Kasumi-1 (cell line): ENCODE measurements around the gene PSPC1.
"Not testable (repeated sequence)": the region's sequence is repeated elsewhere in the genome, so short reads cannot be mapped to it uniquely, and the experiment has no call there.

Experiments
- DNase-seq, 2 experiments: peaks; one replicate each; lab custom pipeline; 2025; lab: John Stamatoyannopoulos, UW

PSPC1 gene

DNA sequence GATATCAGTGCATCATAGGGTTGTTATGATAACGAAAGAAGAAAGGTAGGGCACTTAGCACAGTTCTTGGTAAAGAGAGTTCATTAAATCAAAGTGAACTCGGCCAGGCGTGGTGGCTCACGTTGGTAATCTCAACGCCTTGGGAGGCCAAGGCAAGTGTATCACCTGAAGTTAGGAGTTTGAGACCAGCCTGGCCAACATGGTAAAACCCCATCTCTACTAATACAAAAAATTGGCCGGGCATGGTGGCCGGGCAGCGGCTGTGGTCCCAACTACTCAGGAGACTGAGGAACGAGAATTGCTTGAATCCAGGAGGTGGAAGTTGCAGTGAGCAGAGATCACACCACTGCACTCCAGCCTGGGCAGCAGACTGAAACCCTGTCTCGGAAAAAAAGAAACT, 19.1 kb downstream of the PSPC1 start:
- no peak for DNase-seq

DNA sequence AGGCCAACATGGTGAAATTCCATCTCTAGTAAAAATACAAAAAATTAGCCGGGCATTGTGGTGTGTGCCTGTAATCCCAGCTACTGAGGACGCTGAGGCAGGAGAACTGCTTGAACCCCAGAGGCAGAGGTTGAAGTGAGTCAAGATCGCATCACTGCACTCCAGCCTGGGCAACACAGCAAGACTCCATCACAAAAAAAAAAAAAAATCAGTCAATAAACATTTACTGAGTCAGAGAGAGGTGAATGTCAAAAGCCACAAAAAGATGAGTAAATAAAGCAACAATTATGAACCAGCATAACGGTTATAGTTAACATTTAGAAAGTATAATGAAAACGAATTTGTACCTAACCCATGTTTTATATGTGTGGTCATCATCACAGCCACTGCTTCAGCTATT, 23.1 kb downstream of the PSPC1 start:
- DNase-seq = no peak

DNA sequence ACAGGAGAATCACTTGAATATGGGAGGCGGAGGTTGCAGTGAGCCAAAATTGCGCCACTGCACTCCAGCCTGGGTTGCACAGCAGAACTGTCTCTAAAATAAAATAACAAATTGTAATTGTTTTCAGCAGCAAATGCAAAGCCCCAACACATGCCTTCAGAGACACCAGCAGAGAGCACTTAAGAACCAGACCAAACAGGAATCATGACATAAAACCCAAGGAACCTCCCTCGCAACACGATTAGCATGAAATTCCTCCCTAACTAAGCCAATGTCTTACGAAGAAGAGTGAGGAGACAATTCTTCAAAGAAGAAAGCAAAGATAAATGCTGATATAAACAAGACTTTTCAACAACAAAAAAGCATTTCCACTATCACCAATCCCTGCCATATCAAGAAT, 40.1 kb downstream of the PSPC1 start:
- DNase-seq = no peak

DNA sequence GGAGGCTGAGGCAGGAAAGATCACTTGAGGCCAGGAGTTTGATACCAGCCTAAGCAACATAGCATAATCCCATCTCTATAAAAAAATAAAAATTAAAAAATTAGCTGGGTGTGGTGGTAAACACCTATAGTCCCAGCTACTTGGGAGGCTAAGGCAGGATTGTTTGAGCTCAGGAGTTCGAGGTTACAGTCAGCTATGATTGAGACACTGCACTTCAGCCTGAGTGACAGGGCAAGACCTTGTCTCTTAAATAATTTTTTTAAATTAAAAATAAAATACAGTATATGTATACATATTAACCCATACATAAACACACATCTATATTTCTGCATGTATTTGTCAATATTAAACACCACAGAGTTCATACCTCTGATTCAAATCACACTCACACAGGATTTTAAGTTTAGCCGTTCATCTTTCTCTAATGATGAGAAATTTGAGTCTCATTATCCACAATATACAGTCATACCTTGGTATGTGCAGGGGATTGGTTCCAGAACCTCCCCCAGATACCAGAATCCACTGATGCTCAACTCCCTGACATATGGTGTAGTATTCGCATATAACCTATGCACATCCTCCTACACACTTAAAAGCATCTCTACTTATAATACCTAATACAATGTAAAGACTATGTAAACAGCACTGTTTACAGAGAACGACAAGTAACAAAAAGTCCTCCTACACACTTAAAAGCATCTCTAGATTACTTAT, 44.7 kb downstream of the PSPC1 start:
- no peak for DNase-seq

DNA sequence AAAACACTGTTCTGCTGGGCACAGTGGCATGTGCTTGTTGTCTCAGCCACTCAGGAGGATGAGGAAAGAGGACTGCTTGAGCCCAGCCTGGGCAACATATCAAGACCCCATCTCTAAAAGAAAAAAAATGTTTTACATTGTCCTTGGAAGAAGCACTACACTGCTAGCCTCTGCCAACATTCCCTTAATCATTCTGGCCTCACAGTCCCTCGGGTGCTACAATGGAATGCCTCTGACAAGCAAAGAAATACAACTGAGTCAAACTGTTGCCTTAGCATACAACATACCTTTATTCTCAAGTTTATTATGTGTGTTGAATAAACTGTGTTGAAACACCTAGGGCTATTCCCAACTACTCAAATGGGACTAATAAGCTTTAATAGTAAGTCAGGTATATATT, 56.1 kb downstream of the PSPC1 start:
- no peak for DNase-seq

DNA sequence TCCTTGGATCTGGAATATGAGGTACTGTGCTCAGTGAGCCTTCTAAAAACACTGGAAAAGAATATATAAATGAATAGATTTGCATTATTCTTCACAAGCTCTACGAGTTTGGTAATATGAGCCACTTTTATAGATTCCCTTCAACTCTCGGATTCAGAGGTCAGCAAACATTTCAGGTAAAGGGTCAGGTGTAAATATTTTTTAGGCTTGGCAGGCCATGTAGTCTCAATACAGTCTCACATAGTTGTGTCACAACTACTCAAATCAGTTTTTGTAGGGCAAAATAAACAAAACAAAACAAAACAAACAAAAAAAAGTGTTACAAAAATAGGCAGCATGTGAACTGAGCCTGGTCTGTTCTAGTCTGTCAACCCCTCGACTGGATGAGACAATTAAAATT, 57.4 kb downstream of the PSPC1 start:
- DNase-seq = no peak

DNA sequence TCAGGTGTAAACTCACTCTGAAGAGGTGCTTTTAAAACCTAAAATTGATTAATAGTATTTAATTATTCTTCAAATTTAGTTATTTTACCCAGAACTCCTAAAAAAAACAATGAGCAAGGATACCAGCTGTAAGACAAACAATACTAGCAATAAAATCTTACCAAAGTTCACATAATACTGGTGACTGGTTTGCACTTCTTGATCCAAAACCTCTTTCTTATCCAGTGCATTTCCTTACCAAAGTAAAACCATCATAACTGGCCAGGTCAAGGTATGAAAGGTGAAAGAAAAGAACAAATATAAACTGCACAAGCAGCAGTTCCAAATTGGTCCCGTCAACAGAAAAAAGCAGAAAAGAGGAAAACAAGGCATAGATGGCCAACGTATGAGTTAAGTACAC, 62.7 kb downstream of the PSPC1 start:
- no peak for DNase-seq

DNA sequence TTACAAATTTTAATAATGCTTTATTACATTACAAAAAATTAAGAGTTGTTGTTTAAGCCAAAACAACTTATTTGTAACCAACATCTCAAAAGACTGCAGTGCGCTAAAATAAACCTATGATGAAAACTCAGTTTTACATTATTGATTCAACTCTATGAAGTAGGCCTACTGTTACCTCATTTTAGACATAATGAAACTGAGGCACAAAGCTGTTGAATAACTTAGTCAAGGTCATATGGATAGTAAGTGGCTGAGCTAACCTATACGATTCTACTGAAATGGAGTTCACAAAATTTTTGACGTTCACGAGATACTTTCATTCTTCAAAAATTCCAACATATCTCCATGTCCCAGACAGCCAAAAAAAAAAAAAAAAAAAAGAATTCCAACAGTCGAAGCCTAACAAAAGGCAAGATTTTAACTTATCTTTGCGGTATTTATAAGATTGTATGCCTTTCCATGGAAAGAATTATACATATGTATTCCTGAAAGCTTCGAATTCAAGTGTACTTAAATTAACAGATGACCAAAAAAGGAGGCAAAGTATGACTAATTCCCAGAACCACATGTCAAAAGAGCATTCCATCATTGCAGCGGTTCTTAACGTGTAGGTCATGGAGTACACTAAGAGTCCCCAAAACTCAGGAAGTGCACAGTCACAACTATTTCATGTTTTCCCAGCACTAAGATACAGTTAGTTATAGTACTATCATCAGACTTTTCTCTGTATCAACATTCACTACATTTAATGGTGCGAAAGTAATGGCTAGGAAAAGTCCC, 69.4 kb downstream of the PSPC1 start:
- DNase-seq = no peak

DNA sequence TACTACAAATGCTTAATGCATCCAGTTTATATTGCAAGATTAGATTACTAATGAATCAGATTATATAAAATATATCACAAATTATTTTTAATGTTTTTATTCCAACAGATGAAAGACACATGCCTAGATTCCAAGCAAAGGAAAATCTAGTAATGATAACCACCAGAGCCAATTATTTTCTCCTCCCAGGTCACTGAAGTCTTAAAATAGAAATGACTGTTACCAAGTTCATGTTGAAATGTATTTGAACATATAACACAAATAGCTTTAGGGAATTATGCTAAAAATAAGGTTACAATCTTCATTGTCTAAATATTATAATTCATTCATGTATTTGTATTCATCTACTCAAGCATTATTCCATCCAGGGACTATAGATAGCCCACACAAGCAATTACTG, 73.0 kb downstream of the PSPC1 start:
- DNase-seq = not testable (repeated sequence)

DNA sequence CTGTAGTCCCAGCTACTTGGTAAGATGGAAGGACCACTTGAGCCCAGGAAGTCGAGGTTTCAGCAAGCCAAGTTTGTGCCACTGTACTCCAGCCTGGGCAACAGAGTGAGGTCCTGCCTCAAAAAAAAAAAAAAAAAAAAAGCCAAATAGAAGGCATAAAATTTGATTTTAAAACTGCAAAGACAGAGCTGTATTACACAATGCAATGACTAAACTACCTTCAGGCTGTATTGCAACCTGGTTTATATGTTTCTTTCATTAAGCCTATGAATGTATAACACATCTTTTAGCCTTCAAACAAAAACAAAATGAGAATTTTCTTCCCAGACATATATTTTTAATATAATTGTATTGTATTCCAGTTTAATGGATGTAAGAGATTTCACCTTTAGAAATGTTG, 73.7 kb downstream of the PSPC1 start:
- DNase-seq = not testable (repeated sequence)

DNA sequence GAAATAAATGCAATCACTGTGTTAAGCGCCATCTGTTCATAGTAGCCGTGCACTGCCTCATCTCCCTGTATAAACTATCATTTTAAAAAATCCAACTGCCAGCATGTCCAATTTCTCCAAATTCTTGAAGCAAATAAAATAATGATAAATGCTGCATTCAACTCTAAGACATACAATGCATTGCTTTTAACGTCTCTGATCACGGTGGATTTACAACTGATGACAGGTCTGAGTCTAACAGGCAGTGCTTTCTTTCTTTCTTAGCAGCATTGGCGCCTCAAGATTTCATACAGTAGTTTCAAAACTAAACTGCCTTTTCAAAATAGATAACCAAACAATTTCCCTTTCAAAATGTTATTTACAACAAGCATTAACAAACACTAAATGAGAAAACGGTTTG, 78.5 kb downstream of the PSPC1 start:
- not testable (repeated sequence) for DNase-seq

DNA sequence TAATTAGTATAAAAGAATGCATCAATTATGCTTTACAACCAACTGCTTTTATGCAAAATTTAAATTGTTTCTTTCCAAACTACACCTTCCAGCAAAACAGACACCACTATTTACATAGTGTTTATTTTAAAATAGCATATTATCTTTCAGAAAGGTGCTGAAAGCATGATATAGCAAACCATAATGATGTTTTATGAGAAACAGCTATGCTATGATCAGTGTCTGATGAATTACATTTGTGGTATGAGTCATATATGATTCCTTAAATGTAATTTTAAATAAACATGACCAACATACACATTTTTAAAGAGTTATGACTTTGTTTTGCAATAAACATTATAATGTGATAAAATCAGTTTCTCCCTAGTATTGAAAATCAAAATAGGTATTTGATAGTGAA, 81.1 kb downstream of the PSPC1 start:
- not testable (repeated sequence) for DNase-seq

DNA sequence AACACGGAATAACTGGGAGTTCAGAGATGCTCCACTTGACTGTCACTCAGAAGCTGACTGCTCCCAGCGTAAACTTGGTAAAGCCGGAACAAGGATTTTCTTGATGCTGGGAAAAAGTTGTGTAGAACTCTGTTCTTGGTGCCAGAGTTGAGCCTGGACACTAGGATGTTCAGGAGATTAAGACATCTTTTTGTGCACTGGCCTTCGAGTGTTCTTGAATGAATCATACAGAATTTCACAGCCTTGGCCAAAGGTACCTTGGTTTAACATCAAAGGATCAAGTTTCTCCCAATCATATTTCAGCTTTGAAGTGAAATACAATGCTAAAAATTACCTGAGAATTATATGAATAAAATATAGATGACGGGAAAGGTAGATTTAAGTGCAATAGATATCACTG, 81.8 kb downstream of the PSPC1 start:
- not testable (repeated sequence) for DNase-seq

DNA sequence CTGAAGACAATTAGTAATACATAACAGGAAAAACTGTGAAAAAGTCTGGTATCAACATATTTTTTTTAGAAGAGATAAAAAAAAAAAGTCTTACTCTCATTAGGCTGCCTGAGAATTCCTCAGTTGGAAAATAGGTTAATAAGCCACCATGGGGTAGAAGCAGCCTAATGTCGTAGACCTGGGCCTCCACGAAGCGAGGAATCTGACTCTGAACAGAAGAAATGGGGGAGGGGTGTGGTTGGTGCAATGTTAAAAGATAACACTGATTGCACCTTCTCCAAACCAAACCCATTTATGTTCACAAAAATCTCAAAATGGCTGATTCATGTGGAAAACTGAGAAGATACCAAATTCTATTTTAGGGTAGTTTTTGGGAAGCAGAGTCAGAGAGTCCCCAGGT, 86.9 kb downstream of the PSPC1 start:
- no peak for DNase-seq

DNA sequence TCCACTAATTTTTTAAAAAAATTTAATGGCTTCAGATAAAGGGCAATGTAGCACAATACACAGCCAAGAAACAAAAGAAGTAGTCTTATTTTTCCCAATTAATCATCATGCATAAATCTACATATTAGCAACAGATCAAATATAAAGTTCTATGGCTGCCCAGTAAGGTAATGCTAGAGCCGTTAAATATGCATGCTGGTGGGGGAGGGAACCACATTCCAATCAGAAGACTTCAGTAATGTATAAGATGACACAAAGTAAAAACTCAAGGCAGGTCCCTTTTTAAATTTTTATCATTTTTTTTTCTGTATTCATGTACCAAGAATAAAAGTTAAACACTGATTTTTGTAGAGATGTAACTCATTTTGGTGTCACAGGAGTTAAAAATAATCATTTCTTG, 87.3 kb downstream of the PSPC1 start:
- DNase-seq = no peak

DNA sequence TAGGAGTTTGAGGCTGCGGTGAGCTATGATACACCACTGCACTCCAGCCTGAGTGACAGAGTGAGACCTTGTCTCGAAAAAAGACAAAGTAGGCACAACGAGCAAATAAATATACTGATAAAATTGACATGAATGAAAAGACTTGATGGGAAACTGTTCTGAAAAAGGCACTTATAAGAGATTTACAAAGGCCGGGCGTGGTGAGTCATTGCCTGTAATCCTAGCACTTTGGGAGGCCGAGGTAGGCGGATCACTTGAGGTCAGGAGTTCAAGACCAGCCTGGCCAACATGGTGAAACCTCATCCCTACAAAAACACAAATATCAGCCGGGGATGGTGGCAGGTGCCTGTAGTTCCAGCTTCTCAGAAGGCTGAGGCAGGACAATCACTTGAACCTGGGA, 91.3 kb downstream of the PSPC1 start:
- DNase-seq = not testable (repeated sequence)

DNA sequence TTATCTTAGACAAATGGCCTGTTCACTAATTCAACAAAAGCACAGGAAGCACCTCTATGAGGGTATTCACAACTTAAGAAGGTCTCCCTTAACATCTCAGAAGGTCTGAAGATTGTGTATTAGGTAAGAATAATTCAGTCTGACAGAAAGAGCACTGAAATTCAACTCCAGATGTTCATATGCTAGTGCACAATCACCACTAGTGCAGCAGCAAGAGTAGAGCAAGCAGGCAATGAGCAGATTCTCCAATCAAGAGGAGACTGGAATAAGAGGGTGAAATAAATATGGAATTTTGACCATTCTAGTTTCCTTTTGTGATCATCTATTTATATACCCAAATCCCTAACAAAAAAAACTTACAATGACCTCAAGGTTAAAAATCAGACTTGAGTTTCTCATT, 97.3 kb downstream of the PSPC1 start:
- DNase-seq = no peak

DNA sequence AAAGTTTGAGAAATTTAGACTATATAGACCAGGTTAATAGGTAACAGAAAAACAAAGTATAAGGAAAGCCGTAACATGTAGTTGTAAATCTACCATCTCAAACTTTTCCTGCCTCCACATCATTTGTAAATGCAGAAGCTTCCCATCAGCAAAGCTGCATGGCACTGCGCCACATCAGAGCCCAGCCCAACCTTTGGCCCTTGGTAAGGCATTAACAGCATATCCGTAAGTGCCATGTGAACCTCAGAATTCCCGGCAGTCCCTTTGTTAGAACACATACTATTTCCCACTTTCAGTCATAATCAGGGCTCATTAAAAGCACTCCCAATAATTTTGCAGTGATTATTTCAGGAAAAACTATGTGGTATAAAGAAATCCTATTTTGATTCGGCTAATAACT, 97.7 kb downstream of the PSPC1 start:
- no peak for DNase-seq

DNA sequence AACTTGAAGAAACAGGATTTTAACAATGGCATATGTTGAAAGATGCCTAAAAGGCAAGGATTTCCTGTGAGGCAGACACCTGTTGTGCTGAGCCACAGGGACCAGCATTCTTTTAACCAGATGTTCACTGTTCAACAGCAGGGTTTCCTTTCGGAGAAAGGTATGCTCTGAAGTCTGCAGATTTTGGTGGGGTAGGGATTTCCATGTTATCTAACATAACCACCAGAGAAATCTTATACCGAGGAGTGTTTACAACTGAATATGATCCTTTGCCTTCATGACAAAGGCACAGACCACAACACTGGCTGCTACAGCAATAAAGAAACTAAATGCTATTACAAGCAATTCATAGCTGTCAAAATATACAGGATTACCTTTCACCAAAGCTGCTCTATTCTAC, 101.2 kb downstream of the PSPC1 start:
- DNase-seq = no peak

DNA sequence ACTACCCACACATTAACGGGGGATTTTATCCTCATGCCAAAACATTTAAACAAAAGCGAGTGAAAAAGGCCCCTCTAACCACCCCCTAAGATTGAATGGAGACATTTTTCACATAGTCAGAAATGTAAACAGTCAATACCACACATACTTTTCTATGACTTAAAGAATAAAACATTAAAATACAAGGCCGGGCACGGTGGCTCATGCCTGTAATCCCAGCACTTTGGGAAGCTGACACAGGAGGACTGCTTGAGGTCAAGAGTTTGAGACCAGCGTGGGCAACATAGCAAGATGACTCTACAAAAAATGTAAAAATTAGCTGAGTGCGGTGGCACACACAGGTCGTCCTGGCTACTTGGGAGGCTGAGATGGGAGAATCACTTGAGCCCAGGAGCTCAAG, 102.0 kb downstream of the PSPC1 start:
- no peak for DNase-seq

DNA sequence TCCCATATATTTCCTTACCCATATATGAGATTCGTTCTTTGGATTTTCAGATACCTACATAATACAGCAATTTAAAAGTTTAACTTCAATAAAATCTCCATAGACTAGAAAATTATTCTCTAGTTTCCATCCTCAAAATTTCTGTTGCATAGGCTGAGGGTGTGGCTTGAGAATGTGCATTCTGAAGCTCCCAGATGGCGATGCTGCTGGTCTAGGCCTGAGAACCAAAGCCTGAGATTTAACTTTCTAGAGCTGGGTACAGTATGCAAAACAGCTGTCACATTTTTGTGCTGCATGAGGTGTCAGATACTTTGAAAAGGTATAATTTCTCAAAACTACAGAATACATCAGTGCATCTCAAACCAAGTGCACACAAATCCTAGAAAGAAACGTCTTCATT, 106.6 kb downstream of the PSPC1 start:
- DNase-seq = no peak

DNA sequence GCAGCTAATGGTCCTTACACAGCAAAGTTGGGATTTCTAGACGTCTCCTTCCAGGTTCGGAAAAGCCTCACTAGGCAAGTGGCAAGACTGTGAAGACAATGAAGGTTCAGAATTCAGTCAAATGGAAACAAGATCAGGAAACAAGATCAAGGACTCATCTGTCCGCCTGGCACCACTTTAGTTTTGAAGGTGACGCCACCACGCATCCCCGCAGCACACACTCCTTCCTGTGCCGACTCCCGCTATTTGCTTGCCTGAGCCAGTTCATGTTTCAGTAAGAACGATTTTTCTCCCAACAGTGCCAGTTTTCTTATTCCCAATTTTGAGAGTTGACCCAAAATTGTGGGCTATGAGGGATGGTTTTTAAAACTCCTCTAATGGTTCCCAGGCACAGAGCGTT, 107.8 kb downstream of the PSPC1 start:
- no peak for DNase-seq

DNA sequence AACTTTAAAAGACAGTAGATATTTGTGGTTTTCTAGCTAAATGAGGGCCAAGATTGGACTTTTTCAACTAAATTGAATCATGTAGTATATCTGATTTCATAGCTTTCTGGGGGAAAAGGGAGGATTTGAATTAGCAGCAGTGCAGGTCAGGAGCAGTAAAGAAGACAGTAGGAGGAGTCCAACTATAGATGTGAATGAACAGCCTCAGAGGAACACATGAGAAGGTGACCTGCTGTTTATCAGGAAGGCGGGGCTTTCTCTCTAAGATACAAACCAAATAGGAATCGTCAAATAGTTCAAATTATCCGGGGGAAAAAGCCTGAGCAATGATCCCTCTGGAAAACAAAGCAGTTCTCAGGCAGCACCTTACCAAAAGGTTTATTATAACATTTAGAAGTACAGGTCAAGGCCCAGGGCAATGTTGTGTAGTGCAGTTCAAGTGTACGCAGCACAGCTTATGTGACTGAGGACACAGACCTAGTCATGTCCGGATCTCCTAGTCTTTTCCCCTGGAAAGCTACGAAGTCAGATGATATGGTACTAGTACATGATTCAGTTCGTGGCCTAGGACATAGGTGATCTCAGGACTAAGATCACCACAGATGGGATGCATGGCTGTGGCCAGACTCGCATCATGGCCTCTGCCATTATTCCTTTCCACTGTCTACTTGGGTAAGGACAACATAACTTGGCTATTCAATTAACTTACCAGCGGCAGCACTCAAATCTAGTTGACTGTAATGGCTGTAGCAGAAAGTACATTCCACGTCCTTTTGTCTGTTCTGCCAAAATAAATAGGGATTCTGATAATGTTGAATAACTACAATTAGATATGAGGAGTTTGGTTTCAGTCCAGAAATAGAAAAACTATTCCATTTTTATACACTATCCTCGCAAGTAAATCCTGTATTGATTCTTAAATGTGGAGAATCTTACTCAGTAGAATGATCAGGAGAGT, 109.0 kb downstream of the PSPC1 start:
- DNase-seq = no peak
